Left ventricle myocardium superior (tissue), 1 donor: ENCODE results near the gene OPN4. TPM values are rescaled to one million over a fixed set of nuclear protein-coding genes. Genes with fewer than 3 reads are reported as not detected.

ENCODE experiments used
- ATAC-seq: fragments of 200-7000 bp; cut with Tn5 transposase; one replicate; pipeline ENCODE4 v1.9.1; 2020; ENCODE audit warnings: mild to moderate bottlenecking, moderate library complexity
- DNase-seq: peaks from one replicate; pipeline ENCODE4 v3.0.0-alpha.2; 2020
- intact Hi-C: fragments of 100-400 bp; cut with micrococcal nuclease; formaldehyde crosslinking; loops from one replicate; pipeline ENCODE4 v1.11.0; 2022
- total RNA-seq: library from RNA; stranded (reverse); fragmentation: NEBNext Ultra II Directional; extraction: Animal tissue kit (Norgen Biotek cat#: 25700); gene quantifications from one replicate; pipeline ENCODE4 v1.2.1, GENCODE V29; 2021
- donor health status: DM: no; HTN: yes; CAD: no; lungs with severe emphysema.

Gene OPN4
- total RNA-seq, 1 donor from 2014 or later = 0.25 TPM

DNA sequence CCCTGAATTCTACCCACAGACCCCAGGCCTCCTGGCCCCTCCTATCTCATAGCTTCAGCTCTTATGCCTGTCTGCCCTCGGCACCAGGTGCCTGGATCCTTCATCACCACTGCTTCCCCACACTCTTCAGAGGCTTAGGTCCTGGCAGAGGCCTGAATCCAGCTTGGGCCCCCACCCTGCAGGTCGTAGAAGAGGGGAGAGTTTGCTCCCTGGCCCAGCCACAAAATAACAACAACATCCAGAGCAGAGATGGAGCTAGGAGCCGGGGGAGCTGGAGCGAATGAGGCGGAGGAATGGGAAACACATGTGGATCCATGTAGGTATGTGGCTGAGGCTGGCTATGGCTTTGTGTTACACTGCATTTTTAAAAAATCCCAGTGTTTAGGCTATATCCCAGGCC, 7.8 kb upstream of the OPN4 start:
- no peak for ATAC-seq
- DNase-seq = no peak
- intact Hi-C loops = no loop called here

GRCh38 chr10:86646933-86647332, 7.4 kb upstream of the OPN4 start:
- intact Hi-C loops = no loop called here
- ATAC-seq (no peak), DNase-seq (no peak)

DNA sequence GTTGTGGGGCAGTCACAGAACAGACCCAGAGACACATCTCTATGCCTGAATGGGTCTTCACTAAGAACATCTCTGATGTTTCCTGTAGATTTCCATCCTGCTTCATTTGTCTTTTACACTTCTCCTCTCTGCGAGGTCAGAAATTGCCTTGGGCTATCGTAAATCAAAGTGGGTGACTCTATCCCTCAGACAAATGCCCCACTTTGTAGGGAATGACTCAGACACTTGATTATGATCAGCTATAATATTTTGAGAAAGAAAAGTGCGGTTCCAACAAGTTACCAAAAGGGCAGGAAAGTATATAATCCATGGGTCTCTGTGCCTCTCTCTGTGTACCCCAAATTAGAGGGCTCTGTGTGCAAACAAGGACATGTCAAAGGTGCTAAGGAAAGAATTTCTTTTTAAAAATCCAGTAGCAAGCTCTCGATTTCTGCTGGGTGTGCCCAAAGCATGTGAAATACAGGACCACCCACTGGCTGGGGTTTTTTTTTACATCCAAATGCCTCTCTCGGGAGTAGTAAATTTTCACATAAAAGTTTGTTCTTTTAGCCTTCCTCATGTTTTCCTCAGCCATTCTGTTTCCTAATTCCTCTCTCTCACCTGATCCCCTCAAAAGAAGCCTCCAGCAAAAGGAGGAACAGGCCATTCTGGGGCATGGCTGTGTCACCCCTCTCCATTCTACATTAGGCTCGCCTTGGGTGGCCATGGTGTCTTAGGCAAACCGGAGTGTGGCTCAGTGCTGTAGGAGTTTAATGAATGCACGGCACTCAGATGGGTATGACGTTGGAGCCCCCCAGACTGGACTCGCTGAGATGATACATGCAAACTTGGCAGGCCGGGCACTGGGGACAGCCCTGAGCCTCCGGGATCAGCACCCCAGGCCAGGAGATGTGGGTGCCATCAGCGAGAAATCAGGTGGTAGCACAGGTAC, 6.3 kb upstream of the OPN4 start:
- intact Hi-C loops = no loop called here
- no peak for ATAC-seq
- no peak for DNase-seq

DNA sequence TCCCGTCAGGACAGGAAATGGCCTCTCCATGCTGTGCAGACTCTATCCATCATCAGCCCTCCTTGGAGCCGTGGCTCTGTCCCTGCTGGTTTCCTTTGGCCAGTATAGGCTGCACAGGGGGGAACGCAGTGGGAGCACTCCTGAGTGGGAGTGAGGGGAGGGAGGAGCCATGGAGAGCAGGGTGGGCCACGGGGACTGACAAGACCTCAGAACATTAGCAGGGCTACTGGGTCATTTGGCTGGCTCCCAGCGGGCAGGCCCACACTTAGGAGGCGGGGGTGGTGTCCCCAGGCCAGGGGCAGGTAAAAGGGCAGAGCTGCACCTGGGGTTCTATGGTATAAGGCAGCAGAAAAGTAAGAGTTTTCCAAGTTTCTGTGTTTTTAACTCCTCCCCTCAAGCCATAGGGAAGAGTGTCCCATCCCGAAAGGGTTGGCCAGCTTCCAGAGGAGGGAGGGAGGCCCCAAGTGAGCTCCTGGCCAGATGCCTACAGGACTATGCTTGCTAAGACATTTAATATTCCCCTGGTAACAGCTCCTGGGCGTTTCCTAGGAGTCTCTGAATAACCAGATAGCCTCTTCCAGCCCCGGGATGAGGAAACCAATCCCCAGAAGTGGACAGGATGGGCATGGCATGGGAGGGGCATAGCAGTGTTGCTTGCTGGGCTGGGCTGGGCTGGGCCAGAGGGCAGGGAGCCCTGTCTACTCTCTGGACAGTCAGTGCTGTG, 5.5 kb upstream of the OPN4 start:
- peak; percentile 58 for DNase-seq
- peak; percentile 66 for ATAC-seq
- intact Hi-C loops = no loop called here

- DNase-seq (no peak), ATAC-seq (peak; percentile 4)
- intact Hi-C loops = no loop called here
Observed at GRCh38 chr10:86649471-86650150, 4.7 kb upstream of the OPN4 start.

GRCh38 chr10:86650151-86650550, 4.2 kb upstream of the OPN4 start:
- no peak for ATAC-seq
- intact Hi-C loops = no loop called here
- no peak for DNase-seq

- peak; percentile 38 for ATAC-seq
Observed at GRCh38 chr10:86651021-86651471, 3.3 kb upstream of the OPN4 start.

GRCh38 chr10:86651631-86652331, 2.6 kb upstream of the OPN4 start:
- intact Hi-C loops = no loop called here
- ATAC-seq (no peak), DNase-seq (peak; percentile 22)

More at GRCh38 chr10:86651021-86651471, 3.3 kb upstream of the OPN4 start:
- peak; percentile 56 for DNase-seq
- intact Hi-C loops = no loop called here

DNA sequence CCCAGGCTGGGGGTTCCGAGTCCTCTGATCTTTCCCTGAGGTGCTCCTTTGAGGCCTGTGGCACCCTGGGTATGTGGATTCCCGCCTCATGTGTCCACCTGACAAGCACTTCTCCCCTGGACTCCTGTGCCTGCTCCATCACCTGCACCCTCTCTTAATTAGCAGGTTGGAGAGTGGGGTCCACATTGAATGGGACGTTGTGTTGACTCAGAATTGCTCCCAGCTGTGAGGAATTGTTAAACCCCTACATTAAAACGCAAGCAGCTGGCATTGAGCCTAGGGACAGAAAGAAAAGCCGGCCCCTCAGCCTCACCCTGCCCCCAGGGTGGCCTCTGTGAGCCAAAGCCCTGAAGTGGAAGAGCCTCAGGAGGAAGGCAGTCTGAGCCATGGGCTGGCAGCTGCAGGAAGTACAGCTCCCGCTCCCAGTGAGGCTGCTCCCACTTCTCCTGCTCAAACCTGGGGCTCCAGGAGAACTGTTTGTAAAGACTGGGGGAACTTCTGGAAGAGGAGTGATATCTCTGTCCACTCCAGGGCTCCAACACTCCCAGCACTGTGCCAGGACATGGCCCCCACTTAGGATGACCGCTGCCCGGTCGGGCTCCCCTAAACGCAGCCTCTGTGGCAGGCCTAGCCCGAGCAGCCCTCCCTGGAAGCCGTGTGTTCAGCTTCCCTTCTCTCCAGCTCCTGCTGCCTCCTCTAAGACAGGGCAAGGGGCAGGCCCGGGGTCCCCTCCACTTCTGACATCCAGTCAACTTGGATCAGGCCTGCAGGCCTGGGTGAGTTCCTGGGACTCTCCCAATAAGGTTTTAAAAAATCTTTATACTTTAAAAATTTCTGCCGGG, 1.8 kb upstream of the OPN4 start:
- DNase-seq (peak; percentile 23), ATAC-seq (no peak)
- intact Hi-C loops = no loop called here

DNA sequence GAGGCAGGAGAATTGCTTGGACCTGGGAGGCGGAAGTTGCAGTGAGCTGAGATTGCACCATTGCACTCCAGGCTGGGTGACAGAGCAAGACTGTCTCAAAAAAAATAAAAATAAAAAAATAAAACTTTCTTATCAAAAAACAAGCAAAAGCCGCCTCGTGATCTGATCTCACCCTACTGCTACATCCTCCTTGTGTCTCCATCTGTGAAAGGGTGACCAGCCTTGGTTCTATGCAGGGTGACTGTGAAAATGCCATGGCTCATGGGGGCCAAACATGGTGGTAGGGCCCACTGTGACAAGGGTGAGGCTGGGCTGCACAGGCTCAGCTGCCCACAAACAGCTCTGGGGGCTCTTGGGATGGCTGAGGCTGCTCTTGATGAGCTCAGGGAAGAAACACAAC, 968 bp upstream of the OPN4 start:
- DNase-seq (peak; percentile 6), ATAC-seq (no peak)
- intact Hi-C loops = no loop called here

DNA sequence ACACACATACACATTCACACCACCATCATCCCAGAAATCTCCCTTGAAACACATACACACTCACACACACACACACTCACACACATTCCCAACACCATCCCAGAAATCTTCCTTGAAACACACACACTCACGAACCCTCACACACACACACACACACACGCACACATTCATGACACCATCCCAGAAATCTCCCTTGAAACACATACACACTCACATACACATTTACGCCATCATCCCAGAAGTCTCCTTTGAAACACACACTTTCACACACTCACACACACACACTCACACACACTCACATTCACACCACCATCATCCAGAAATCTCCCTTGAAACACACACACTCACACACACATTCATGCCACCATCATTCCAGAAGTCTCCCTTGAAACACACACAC, 360 bp upstream of the OPN4 start:
- DNase-seq (no peak), ATAC-seq (no peak)
- intact Hi-C loops = no loop called here

DNA sequence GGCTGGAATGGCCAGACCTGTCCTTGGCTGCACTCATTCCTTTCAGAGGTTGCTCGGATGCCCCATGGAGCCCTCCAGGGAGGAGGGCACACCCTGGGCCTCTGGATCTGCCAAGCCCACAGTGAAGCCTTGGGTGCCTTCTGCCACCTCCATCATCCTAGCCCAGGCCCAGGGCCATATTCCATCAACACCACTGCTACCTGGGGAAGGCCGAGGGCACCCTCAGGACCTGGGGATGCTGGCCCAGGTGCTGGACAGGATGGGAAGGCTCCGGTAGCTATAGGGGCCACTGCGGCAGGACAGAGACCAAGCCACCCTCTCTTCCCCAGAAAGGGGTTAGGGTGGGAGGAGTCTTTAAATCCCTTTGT, 810 bp downstream of the OPN4 start:
- DNase-seq = peak; percentile 10
- intact Hi-C loops = no loop called here
- ATAC-seq = no peak

GRCh38 chr10:86655596-86655995, 1.2 kb downstream of the OPN4 start:
- no peak for ATAC-seq
- intact Hi-C loops = no loop called here
- DNase-seq = peak; percentile 9

DNA sequence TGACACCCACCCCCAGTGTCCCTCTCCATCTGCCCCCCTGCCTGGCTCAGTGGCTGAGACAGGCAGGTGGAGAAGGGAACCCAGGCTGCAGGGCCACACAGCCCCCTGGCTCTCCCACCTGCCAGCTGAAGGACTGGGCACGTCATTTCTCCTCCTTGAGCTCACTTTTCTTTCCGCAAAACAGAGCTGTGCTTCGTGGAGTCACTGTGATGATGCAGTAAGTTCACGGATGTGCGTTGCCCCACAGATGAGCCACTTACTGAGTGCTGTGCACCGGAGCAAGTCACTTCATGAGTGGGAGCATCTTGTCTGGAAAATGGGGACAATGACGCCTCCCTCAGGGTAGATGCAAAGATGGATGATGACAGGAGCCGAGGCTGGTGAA, 2.7 kb downstream of the OPN4 start:
- ATAC-seq (no peak), DNase-seq (no peak)
- intact Hi-C loops = no loop called here

DNA sequence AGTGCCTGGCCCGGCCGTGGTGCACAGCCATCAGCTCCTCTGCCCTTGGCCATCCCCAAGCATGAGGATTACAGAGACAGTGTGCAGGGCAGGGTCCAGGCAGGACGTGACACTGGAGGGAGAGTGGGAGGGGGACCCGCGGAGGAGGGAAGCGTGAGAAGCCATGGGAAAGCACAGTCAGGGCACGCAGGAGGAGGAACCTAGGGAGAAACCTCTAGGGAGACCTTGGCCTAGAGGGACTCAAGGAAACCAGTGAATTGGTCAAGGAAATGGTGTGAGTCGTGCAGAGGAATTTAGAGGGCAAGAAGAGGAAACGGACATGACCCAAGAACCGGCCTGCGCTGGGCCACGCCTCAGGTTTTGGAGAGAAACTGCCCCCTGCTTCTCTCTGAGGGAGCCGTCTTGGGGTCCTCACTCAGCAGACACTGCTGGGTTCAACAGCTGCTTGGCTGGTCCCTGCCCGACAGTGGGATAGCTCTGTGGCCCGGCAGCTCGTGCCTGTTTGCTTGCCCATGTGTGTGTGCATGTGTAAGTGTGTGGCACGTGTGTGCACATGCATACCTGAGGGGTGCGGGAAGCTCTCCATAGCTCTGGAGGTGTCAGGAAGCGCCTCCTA, 3.2 kb downstream of the OPN4 start:
- ATAC-seq (no peak), DNase-seq (peak; percentile 48)
- intact Hi-C loops = no loop called here

- ATAC-seq (no peak), DNase-seq (peak; percentile 59)
- intact Hi-C loops = no loop called here
Observed at GRCh38 chr10:86658261-86658741, 4.0 kb downstream of the OPN4 start.

GRCh38 chr10:86658751-86659150, 4.4 kb downstream of the OPN4 start:
- DNase-seq (no peak), ATAC-seq (no peak)
- intact Hi-C loops = no loop called here

- ATAC-seq = no peak
- peak; percentile 26 for DNase-seq
- intact Hi-C loops = no loop called here
Observed at GRCh38 chr10:86659161-86659691, 4.9 kb downstream of the OPN4 start.
